ENCODE results near the gene CTSG.
"Not testable (repeated sequence)": the region's sequence is repeated elsewhere in the genome, so short reads cannot be mapped to it uniquely, and the experiment has no call there.

CTSG gene

GRCh38 chr14:24576771-24577170, 721 bp upstream of the CTSG start:
- Mint-ChIP-seq H3K27ac (no peak overlapping the region), H3K4me3 (no peak overlapping the region), H3K27me3 (peaks cover 5% of the 10 kb centered on the region), H3K9me3 (ENCODE audit: low read depth) (no peaks in the 10 kb centered on the region), H3K36me3 (no peaks in the 10 kb centered on the region), H3K4me1 (ENCODE audit: low read depth) (no peaks in the 10 kb centered on the region)

DNA sequence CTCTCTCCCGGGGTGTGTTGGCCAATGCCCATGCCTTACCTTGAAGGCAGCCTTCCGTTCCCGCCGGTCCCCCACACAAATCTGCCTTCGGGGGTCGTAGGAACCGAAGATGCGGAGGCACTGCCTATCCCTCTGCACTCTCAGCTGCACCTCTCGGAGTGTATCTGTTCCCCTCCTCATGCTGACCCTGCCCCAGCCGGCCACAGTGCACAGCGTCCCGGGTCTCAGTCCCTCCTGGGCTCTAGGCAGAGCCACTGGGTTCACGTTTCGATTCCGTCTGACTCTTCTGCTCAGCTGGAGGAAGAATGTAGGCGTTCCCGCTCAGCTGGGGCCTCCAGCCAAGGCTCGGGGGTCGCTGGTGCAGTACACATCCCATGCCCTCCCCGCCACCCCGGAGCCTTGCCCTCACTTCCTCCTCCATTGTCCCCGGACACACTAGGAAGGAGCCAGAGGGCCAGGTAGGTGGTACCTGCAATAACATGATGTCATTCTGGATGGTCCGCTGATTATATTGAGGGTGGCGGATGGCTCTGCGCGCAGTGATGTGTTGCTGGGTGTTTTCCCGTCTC, 1.8 kb downstream of the CTSG start:
- Mint-ChIP-seq H3K27me3 (peaks cover 5% of the 10 kb centered on the region), H3K9me3 (ENCODE audit: low read depth) (no peaks in the 10 kb centered on the region), H3K36me3 (no peaks in the 10 kb centered on the region), H3K27ac (no peak overlapping the region), H3K4me1 (ENCODE audit: low read depth) (no peaks in the 10 kb centered on the region), H3K4me3 (no peak overlapping the region)

DNA sequence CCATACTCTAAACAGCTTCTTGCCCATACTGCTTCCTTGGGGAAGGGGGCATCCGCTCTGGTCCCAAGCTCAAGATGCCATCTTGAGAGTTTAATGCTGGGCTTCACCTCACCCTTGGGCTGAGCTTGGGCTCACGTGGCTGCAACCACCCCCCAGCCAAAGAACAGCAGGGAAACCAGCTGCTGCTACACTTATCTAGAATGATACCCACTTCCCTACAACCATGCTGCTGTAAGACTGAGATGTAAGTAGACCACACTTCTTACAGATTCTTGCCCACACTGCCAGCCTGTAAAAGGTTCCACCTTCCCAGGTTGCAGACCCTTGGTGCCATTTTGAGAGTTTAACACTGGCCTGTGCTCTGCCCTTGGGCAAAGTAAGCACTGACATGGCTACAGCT, 9.7 kb downstream of the CTSG start:
- H3K9me3 Mint-ChIP-seq (ENCODE audit: low read depth): peaks cover 19% of the 10 kb centered on the region
- peaks cover 11% of the 10 kb centered on the region for H3K36me3 Mint-ChIP-seq

DNA sequence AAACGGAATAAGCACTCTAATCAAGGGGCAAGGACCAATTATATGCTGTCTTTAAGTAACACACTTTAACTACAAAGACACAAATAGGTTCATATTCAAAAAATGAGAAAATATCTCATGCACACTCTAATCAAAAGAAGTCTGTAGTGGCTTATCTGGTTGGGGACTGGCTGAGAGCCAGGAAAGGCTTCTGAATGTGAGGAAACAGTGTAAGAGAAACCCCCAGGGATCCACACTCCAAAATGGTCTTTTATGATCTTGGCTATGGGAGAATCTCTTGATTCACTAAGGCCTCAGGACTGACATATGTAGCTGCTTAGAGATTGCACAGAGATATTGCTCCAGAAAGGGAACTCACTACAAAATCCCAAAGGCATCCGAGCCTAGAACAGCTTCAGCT, 10.3 kb downstream of the CTSG start:
- H3K27me3 Mint-ChIP-seq: peaks cover 4% of the 10 kb centered on the region
- peaks cover 13% of the 10 kb centered on the region for H3K36me3 Mint-ChIP-seq
- no peak overlapping the region for H3K4me3 Mint-ChIP-seq
- no peak overlapping the region for H3K27ac Mint-ChIP-seq
- peaks cover 19% of the 10 kb centered on the region for H3K9me3 Mint-ChIP-seq (ENCODE audit: low read depth)
- no peaks in the 10 kb centered on the region for H3K4me1 Mint-ChIP-seq (ENCODE audit: low read depth)

More for the DNA sequence above, 9.7 kb downstream of the CTSG start:
- Mint-ChIP-seq H3K4me3 (no peak overlapping the region), H3K4me1 (ENCODE audit: low read depth) (no peaks in the 10 kb centered on the region), H3K27me3 (peaks cover 3% of the 10 kb centered on the region), H3K27ac (no peak overlapping the region)

DNA sequence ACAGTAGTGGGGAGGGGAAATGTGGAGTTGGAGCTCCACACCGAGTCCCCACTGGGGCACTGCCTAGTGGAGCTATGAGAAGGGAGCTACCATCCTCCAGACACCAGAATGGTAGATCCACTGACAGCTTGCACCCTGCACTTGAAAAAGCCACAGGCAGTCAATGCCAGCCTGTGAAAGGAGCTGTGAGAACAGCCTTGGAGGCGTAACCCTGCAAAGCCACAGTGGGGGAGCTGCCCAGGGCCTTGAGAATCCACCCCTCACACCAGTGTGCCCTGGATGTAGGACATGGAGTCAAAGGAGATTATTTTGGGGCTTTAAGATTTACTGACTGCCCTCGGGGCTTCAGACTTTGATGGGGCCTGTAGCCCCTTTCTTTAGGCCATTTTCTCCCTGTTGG, 12.5 kb downstream of the CTSG start:
- Mint-ChIP-seq H3K4me3 (no peak overlapping the region), H3K27me3 (peaks cover 5% of the 10 kb centered on the region), H3K4me1 (ENCODE audit: low read depth) (no peaks in the 10 kb centered on the region), H3K9me3 (ENCODE audit: low read depth) (peaks cover 19% of the 10 kb centered on the region), H3K27ac (no peak overlapping the region), H3K36me3 (peaks cover 13% of the 10 kb centered on the region)

DNA sequence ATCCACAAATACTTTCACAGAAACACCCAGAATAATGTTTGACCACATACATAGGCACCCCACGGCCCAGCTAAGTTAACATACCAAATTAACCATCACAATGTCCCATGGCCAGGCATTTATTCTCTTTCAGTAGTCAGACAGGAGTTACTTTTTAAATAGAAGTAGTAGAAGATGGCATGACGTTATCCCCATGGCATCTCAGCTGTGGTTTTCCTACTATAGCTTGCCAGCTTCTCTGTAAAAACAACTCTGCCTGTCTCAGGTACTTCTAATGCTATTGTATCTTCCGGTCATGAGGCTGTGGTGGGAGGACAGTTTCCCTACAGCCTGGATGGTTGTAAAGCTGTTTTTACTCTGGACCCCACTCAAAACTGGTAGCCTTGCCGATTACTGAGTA, 19.3 kb downstream of the CTSG start:
- H3K36me3 Mint-ChIP-seq: peaks cover 5% of the 10 kb centered on the region
- peaks cover 5% of the 10 kb centered on the region for H3K9me3 Mint-ChIP-seq (ENCODE audit: low read depth)
- no peaks in the 10 kb centered on the region for H3K4me1 Mint-ChIP-seq (ENCODE audit: low read depth)
- H3K4me3 Mint-ChIP-seq: no peak overlapping the region
- H3K27me3 Mint-ChIP-seq: peaks cover 6% of the 10 kb centered on the region
- no peak overlapping the region for H3K27ac Mint-ChIP-seq

- peaks cover 32% of the 10 kb centered on the region for H3K9me3 Mint-ChIP-seq (ENCODE audit: low read depth)
- H3K27ac Mint-ChIP-seq; H3K36me3 Mint-ChIP-seq; H3K4me3 Mint-ChIP-seq; H3K4me1 Mint-ChIP-seq (ENCODE audit: low read depth); H3K27me3 Mint-ChIP-seq: not testable (repeated sequence)
Measured at GRCh38 chr14:24549064-24549463, 27.0 kb downstream of the CTSG start.

DNA sequence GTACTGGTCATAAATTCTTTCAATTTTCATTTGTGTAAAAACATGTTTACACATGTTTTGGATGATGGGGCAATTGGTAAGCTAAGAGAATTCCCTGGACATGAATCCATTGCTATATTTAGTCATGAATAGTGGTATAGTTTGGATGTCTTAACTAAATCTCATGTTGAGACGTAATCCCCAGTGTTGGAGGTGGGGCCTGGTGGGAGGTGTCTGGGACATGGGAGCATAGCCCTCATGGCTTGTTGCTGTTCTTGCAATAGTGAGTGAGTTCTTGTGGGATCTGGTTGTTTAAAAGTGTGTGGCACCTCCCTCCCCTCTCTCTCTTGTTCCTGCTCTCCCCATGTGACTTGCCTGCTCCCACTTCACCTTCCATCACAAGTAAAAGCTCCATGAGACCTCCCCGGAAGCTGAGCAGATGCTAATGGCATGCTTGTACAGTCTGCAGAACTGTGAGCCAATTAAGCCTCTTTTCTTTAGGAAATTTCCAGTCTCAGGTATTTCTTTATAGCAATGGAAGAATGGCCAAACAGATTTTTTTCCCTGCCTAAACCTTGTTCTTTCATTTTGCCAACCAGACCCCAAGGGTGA, 33.6 kb downstream of the CTSG start:
- H3K36me3 Mint-ChIP-seq: peaks cover 2% of the 10 kb centered on the region
- peaks cover 22% of the 10 kb centered on the region for H3K9me3 Mint-ChIP-seq (ENCODE audit: low read depth)

DNA sequence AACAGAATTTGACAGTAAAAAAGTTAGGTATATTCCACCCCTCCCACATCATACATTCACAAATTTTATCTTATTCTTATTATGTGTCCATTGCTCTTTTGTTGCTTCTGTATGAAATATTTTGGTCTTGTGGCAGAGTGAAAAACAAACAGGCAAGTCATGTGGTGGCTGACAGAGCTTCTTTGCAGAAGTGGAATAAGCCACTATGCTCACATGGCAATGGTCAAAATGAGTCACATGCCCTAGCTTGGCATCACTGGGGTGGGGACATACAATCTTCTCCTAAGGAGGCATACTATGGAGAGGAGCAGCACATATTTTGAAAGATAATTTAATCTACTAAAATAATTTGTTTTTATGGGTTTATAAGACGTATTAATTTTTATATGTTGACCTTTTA, 40.3 kb downstream of the CTSG start:
- Mint-ChIP-seq H3K36me3 (no peaks in the 10 kb centered on the region), H3K4me1 (ENCODE audit: low read depth) (peaks cover 1% of the 10 kb centered on the region), H3K27me3 (peaks cover 2% of the 10 kb centered on the region), H3K27ac (no peak overlapping the region), H3K4me3 (no peak overlapping the region), H3K9me3 (ENCODE audit: low read depth) (no peaks in the 10 kb centered on the region)

More for the DNA sequence above, 33.6 kb downstream of the CTSG start:
- Mint-ChIP-seq H3K27ac (no peak overlapping the region), H3K27me3 (peaks cover 2% of the 10 kb centered on the region), H3K4me3 (no peak overlapping the region), H3K4me1 (ENCODE audit: low read depth) (no peaks in the 10 kb centered on the region)

- H3K27ac Mint-ChIP-seq: no peak overlapping the region
Measured at GRCh38 chr14:24534286-24534685, 41.8 kb downstream of the CTSG start.

DNA sequence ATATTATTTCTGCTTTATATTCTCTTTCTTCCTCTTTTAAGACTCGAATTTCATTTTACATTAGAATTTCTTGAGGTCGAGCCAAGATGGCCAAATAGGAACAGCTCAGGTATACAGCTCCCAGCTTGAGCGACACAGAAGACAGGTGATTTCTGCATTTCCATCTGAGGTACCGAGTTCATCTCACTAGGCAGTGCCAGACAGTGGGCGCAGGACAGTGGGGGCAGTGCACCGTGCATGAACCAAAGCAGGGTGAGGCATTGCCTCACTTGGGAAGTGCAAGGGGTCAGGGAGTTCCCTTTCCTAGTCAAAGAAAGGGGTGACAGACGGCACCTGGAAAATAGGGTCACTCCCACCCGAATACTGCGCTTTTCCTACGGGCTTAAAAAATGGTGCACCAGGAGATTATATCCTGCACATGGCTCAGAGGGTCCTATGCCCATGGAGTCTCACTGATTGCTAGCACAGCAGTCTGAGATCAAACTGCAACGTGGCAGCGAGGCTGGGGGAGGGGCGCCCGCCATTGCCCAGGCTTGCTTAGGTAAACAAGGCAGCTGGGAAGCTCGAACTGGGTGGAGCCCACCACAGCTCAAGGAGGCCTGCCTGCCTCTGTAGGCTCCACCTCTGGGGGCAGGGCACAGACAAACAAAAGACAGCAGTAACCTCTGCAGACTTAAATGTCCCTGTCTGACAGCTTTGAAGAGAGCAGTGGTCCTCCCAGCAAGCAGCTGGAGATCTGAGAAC, 50.0 kb downstream of the CTSG start:
- H3K36me3 Mint-ChIP-seq; H3K9me3 Mint-ChIP-seq (ENCODE audit: low read depth); H3K27ac Mint-ChIP-seq; H3K4me1 Mint-ChIP-seq (ENCODE audit: low read depth); H3K27me3 Mint-ChIP-seq; H3K4me3 Mint-ChIP-seq: not testable (repeated sequence)

More at GRCh38 chr14:24534286-24534685, 41.8 kb downstream of the CTSG start:
- Mint-ChIP-seq H3K4me3 (no peak overlapping the region), H3K4me1 (ENCODE audit: low read depth) (peaks cover 1% of the 10 kb centered on the region), H3K27me3 (peaks cover 2% of the 10 kb centered on the region), H3K9me3 (ENCODE audit: low read depth) (no peaks in the 10 kb centered on the region), H3K36me3 (no peaks in the 10 kb centered on the region)

Data from activated naive CD8-positive, alpha-beta T cell (primary cell).